Measurements from ENCODE around the gene ITSN2. TPM values are rescaled to one million over a fixed set of nuclear protein-coding genes. Genes with fewer than 3 reads are reported as not detected.

The ITSN2 gene
- total RNA-seq, 3 donors from 2014 or later = 48.4 to 82.8 (median 54.0) TPM

GRCh38 chr2:24164416-24164973 lies 195.8 kb downstream of the ITSN2 start:
- TF ChIP-seq CTCF (IDR thresholded peaks at IDR 0.05) = peak; percentile 32
- no peaks in the 10 kb centered on the region for H3K9me3 ChIP-seq
- H3K36me3 ChIP-seq (ENCODE audit: low read depth) = no peaks in the 10 kb centered on the region
- H3K4me1 ChIP-seq (ENCODE audit: low read depth) = no peaks in the 10 kb centered on the region
- peak; percentile 74 for ATAC-seq
- intact Hi-C loops (cut with DNase I, micrococcal nuclease) = no loop called here
- peak in 2 of 3 donors; percentile 44 to 48 for DNase-seq
- H3K4me3 ChIP-seq = no peak overlapping the region

GRCh38 chr2:24163601-24164000 lies 196.7 kb downstream of the ITSN2 start:
- no peak for DNase-seq
- Histone ChIP-seq H3K4me3 (no peak overlapping the region), H3K4me1 (ENCODE audit: low read depth) (no peaks in the 10 kb centered on the region), H3K36me3 (ENCODE audit: low read depth) (no peaks in the 10 kb centered on the region), H3K9me3 (no peaks in the 10 kb centered on the region)
- ATAC-seq = no peak
- intact Hi-C loops (cut with DNase I, micrococcal nuclease) = no loop called here
- TF ChIP-seq CTCF (IDR thresholded peaks at IDR 0.05) = no peak

- Histone ChIP-seq H3K4me1 (ENCODE audit: low read depth) (no peaks in the 10 kb centered on the region), H3K9me3 (no peaks in the 10 kb centered on the region), H3K4me3 (no peak overlapping the region), H3K36me3 (ENCODE audit: low read depth) (no peaks in the 10 kb centered on the region)
- TF ChIP-seq CTCF (IDR thresholded peaks at IDR 0.05) = no peak
- intact Hi-C loops (cut with DNase I, micrococcal nuclease) = no loop called here
- ATAC-seq = no peak
- peak in 1 of 3 donors; percentile 3 for DNase-seq
Measured at GRCh38 chr2:24163186-24163585, 197.2 kb downstream of the ITSN2 start.

GRCh38 chr2:24162494-24162893 lies 197.8 kb downstream of the ITSN2 start:
- no peak for DNase-seq
- intact Hi-C loops (cut with DNase I, micrococcal nuclease) = no loop called here
- no peak for ATAC-seq
- TF ChIP-seq CTCF (IDR thresholded peaks at IDR 0.05) = no peak
- Histone ChIP-seq H3K9me3 (no peaks in the 10 kb centered on the region), H3K4me1 (ENCODE audit: low read depth) (no peaks in the 10 kb centered on the region), H3K4me3 (no peak overlapping the region), H3K36me3 (ENCODE audit: low read depth) (no peaks in the 10 kb centered on the region)

GRCh38 chr2:24160761-24161160 lies 199.6 kb downstream of the ITSN2 start:
- H3K36me3 ChIP-seq (ENCODE audit: low read depth) = no peaks in the 10 kb centered on the region
- intact Hi-C loops (cut with DNase I, micrococcal nuclease) = no loop called here
- ATAC-seq = no peak
- no peak overlapping the region for H3K4me3 ChIP-seq
- no peak for DNase-seq
- H3K4me1 ChIP-seq (ENCODE audit: low read depth) = no peaks in the 10 kb centered on the region
- no peak for TF ChIP-seq CTCF (IDR thresholded peaks at IDR 0.05)
- no peaks in the 10 kb centered on the region for H3K9me3 ChIP-seq

GRCh38 chr2:24159708-24160107 lies 200.6 kb downstream of the ITSN2 start:
- DNase-seq (no peak), ATAC-seq (no peak)
- H3K36me3 ChIP-seq (ENCODE audit: low read depth) = no peaks in the 10 kb centered on the region
- H3K4me1 ChIP-seq (ENCODE audit: low read depth) = no peaks in the 10 kb centered on the region
- no peaks in the 10 kb centered on the region for H3K9me3 ChIP-seq
- TF ChIP-seq CTCF (IDR thresholded peaks at IDR 0.05) = no peak
- intact Hi-C loops (cut with DNase I, micrococcal nuclease) = no loop called here
- H3K4me3 ChIP-seq = no peak overlapping the region

Measured in mucosa of descending colon (tissue), 3 donors.